B cell (primary cell): ENCODE results near the gene PRPS1L1. TPM values are rescaled to one million over a fixed set of nuclear protein-coding genes. Genes with fewer than 3 reads are reported as not detected.

ENCODE experiments used
- ATAC-seq: fragments of 200-7000 bp; cut with Tn5 transposase; one replicate; pipeline ENCODE4 v1.10.0; 2021; ENCODE audit warnings: low read depth, mild to moderate bottlenecking, moderate number of reproducible peaks, moderate library complexity
- CTCF ChIA-PET: fragments of 350-600 bp; sonication (Branson Sonifier 250); formaldehyde crosslinking; loops from one replicate; lab custom pipeline; 2021; ENCODE audit warnings: antibody characterized with exemption, inconsistent platforms; lab: Charles Lee
- POLR2A ChIA-PET: fragments of 350-600 bp; sonication (Branson Sonifier 250); formaldehyde crosslinking; loops from one replicate; lab custom pipeline; 2021; ENCODE audit warnings: antibody characterized with exemption; lab: Charles Lee
- DNase-seq: peaks from one replicate; pipeline ENCODE4 v3.0.0; 2013
- H2AFZ ChIP-seq: 2 replicates; pipeline ENCODE4 v1.6.1; 2012; ENCODE audit warnings: mild to moderate bottlenecking, low read depth, low read length; ENCODE audit not compliant: insufficient read depth, poor library complexity, severe bottlenecking
- H3K27ac ChIP-seq, 2 donors: 1 replicate in 1 of 2; 2 replicates in 1 of 2; pipeline ENCODE4 v1.5.1; 2012 to 2013; ENCODE audit warnings: low read length in 2 of 2, mild to moderate bottlenecking in 2 of 2, moderate library complexity in 1 of 2
- H3K27me3 ChIP-seq, 4 experiments: fragments of 200-600 bp in 1 of 4; sonication (generic) in 1 of 4; replicated peaks in 1 of 4; 1 replicate in 2 of 4; 2 replicates in 2 of 4; pipeline versions ENCODE4 v1.6.1 to v1.7.0; 2013 to 2016; ENCODE audit warnings: low read length in 3 of 4, mild to moderate bottlenecking in 2 of 4, mixed read lengths in 1 of 4, moderate library complexity in 1 of 4; ENCODE audit not compliant: insufficient read depth in 4 of 4, control insufficient read depth in 3 of 4; ENCODE audit errors: control extremely low read depth in 1 of 4
- H3K36me3 ChIP-seq, 2 experiments: replicated peaks in 1 of 2; 1 replicate in 1 of 2; 2 replicates in 1 of 2; pipeline versions ENCODE4 v1.6.1 to v1.7.1; 2013; ENCODE audit warnings: low read length in 1 of 2; ENCODE audit not compliant: insufficient read depth in 2 of 2, control insufficient read depth in 1 of 2; ENCODE audit errors: control extremely low read depth in 1 of 2, extremely low read depth in 1 of 2
- H3K4me1 ChIP-seq, 2 donors: fragments of 200-600 bp in 1 of 2; sonication (generic) in 1 of 2; 1 replicate in 1 of 2; 2 replicates in 1 of 2; pipeline versions ENCODE4 v1.5.1 to v1.6.1; 2013 to 2017; ENCODE audit warnings: low read length in 2 of 2; ENCODE audit not compliant: control insufficient read depth in 2 of 2, insufficient read depth in 2 of 2
- H3K4me2 ChIP-seq: replicated peaks from 2 replicates; pipeline ENCODE3; 2012; ENCODE audit warnings: mild to moderate bottlenecking, low read depth, low read length; ENCODE audit not compliant: poor library complexity, severe bottlenecking
- H3K4me3 ChIP-seq, 5 experiments: fragments of 200-600 bp in 1 of 5; sonication (generic) in 1 of 5; 1 replicate in 3 of 5; 2 replicates in 2 of 5; pipeline versions ENCODE4 v1.5.1 to v1.7.0; 2011 to 2016; ENCODE audit warnings: low read length in 4 of 5, mild to moderate bottlenecking in 4 of 5, low read depth in 2 of 5, control low read depth in 1 of 5, moderate library complexity in 1 of 5; ENCODE audit not compliant: insufficient read depth in 1 of 5; ENCODE audit errors: control extremely low read depth in 1 of 5, extremely low read depth in 1 of 5
- H3K79me2 ChIP-seq: fragments of 200-600 bp; sonication (generic); one replicate; pipeline ENCODE4 v1.6.0; 2016; ENCODE audit warnings: low read length; ENCODE audit not compliant: control insufficient read depth, insufficient read depth
- H3K9ac ChIP-seq: fragments of 200-600 bp; sonication (generic); 2 replicates; pipeline ENCODE4 v1.6.1; 2017; ENCODE audit warnings: mild to moderate bottlenecking, low read length, moderate library complexity
- H3K9me3 ChIP-seq, 3 donors: one replicate each; pipeline versions ENCODE4 v1.6.1 to v1.7.1; 2013; ENCODE audit warnings: low read length in 2 of 3; ENCODE audit not compliant: control insufficient read depth in 2 of 3, insufficient read depth in 1 of 3; ENCODE audit errors: control extremely low read depth in 1 of 3
- H4K20me1 ChIP-seq: 2 replicates; pipeline ENCODE4 v1.6.0; 2012; ENCODE audit warnings: mild to moderate bottlenecking, low read length; ENCODE audit not compliant: insufficient read depth, control insufficient read depth, poor library complexity, severe bottlenecking
- H3K27ac Mint-ChIP-seq: one replicate; pipeline ENCODE4 v1.8.0; 2021; ENCODE audit warnings: mixed read lengths
- H3K27me3 Mint-ChIP-seq: one replicate; pipeline ENCODE4 v1.8.0; 2021; ENCODE audit warnings: mixed read lengths
- H3K4me1 Mint-ChIP-seq: one replicate; pipeline ENCODE4 v1.8.0; 2021; ENCODE audit warnings: mixed read lengths
- H3K4me3 Mint-ChIP-seq: one replicate; pipeline ENCODE4 v1.8.0; 2021; ENCODE audit warnings: mixed read lengths
- H3K9me3 Mint-ChIP-seq: one replicate; pipeline ENCODE4 v1.8.0; 2022; ENCODE audit warnings: mixed read lengths; ENCODE audit not compliant: insufficient read depth
- CTCF ChIP-seq: fragments of 200-600 bp; IDR thresholded peaks from one replicate; pipeline ENCODE4 v1.8.0; 2022; ENCODE audit warnings: antibody characterized with exemption, mild to moderate bottlenecking
- EZH2 ChIP-seq: IDR thresholded peaks from 2 replicates; pipeline ENCODE4 v1.6.1; 2012; ENCODE audit warnings: borderline replicate concordance, low read depth, mild to moderate bottlenecking, moderate library complexity, low read length; ENCODE audit not compliant: insufficient read depth, poor library complexity, severe bottlenecking
- WGBS: methylation state at CpG from one replicate; pipeline ENCODE4 v1.1.5; 2013; ENCODE audit warnings: missing lambda C conversion rate; ENCODE audit not compliant: insufficient coverage; 5-methylcytosine and 5-hydroxymethylcytosine counted together
- intact Hi-C: fragments of 100-400 bp; cut with micrococcal nuclease; formaldehyde crosslinking; loops from one replicate; pipeline ENCODE4 v1.10.0; 2022
- polyA plus RNA-seq: library from polyadenylated mRNA; depleted of rRNA; stranded (reverse); fragments of >200 nt; gene quantifications from 2 replicates; pipeline ENCODE4 v1.2.3, GENCODE V29; 2012
- total RNA-seq, 2 donors: library from RNA; stranded (reverse); fragments of 120-200 nt in 1 of 2; gene quantifications; 1 replicate in 1 of 2; 2 replicates in 1 of 2; pipeline versions ENCODE4 v1.2.3 to v1.2.4, GENCODE V29; 2013 to 2022

Gene PRPS1L1
- total and polyA plus RNA-seq, 2 donors (not counting 1 experiment from before 2014, with no cell fraction given) = not detected

- ChIA-PET CTCF (interaction anchor here (0.9 kb wide), 1 partner anchor 11 kb away, joined by 3 read pairs; no protein-coding TSS in a partner anchor), POLR2A (no interaction called here)
- Histone ChIP-seq H3K4me1 (no peaks in the 10 kb centered on the region), H4K20me1 (no peaks in the 10 kb centered on the region), H3K4me3 (no peak overlapping the region), H3K36me3 (no peaks in the 10 kb centered on the region), H3K27ac (no peak overlapping the region), H3K27me3 (no peaks in the 10 kb centered on the region), H2AFZ (no peak overlapping the region), H3K4me2 (no peak overlapping the region), H3K79me2 (no peaks in the 10 kb centered on the region), H3K9me3 (no peaks in the 10 kb centered on the region), H3K9ac (no peak overlapping the region)
- Mint-ChIP-seq H3K27me3 (no peaks in the 10 kb centered on the region), H3K9me3 (peaks cover 6% of the 10 kb centered on the region), H3K27ac (no peak overlapping the region), H3K4me3 (no peak overlapping the region), H3K4me1 (no peaks in the 10 kb centered on the region)
- no peak for DNase-seq
- ATAC-seq = no peak
- intact Hi-C loops = no loop called here
- TF ChIP-seq EZH2 (no peak), CTCF (no peak)
- no CpG with 5 or more reads among the region's 4 CpGs for WGBS
These were observed 24.2 kb downstream of the PRPS1L1 start for GRCh38 chr7:18003286-18003994.

GRCh38 chr7:17998692-17999091, 29.0 kb downstream of the PRPS1L1 start:
- no peak for DNase-seq
- Histone ChIP-seq H3K4me1 (no peaks in the 10 kb centered on the region), H3K36me3 (no peaks in the 10 kb centered on the region), H4K20me1 (no peaks in the 10 kb centered on the region), H3K9me3 (no peaks in the 10 kb centered on the region), H3K27me3 (no peaks in the 10 kb centered on the region), H3K79me2 (no peaks in the 10 kb centered on the region), H3K9ac (no peak overlapping the region), H3K4me3 (no peak overlapping the region), H2AFZ (no peak overlapping the region), H3K4me2 (no peak overlapping the region), H3K27ac (no peak overlapping the region)
- POLR2A ChIA-PET = no interaction called here
- H3K4me3 Mint-ChIP-seq = no peak overlapping the region
- H3K27ac Mint-ChIP-seq = no peak overlapping the region
- ATAC-seq = no peak
- no peaks in the 10 kb centered on the region for H3K4me1 Mint-ChIP-seq
- WGBS = 100% methylated on average over 1 of the region's 2 CpGs
- H3K27me3 Mint-ChIP-seq = no peaks in the 10 kb centered on the region
- CTCF ChIA-PET = no interaction called here
- peaks cover 3% of the 10 kb centered on the region for H3K9me3 Mint-ChIP-seq
- intact Hi-C loops = no loop called here
- no peak for TF ChIP-seq CTCF
- TF ChIP-seq EZH2 = no peak
